SHP77 (cell line): ENCODE measurements around the gene ODAD4.
"Not testable (repeated sequence)": the region's sequence is repeated elsewhere in the genome, so short reads cannot be mapped to it uniquely, and the experiment has no call there.

Experiments
- DNase-seq, 2 experiments: peaks; one replicate each; lab custom pipeline; 2025; lab: John Stamatoyannopoulos, UW

ODAD4 gene

GRCh38 chr17:41912925-41913324 is 17.5 kb upstream of the ODAD4 start:
- no peak for DNase-seq

DNA sequence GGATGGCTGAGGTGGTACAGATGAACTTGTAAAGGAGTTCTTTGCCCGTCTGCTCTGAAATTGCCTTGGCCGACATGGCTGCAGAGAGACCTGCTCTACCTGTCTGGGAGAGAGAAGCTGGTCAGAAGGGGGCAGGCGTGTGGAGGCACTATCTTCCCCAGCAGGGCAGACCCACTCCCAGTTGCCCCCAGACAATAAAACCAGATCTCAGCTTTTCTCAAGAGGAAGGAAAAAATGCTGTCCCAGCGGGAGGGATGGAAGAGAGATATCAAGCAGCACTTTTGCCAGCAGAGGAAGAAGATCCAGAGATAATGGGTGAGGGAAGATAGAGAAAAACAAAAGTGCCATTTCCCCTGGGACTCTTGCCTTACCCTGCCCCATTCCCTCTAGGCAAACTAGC is 16.6 kb upstream of the ODAD4 start:
- no peak for DNase-seq

DNA sequence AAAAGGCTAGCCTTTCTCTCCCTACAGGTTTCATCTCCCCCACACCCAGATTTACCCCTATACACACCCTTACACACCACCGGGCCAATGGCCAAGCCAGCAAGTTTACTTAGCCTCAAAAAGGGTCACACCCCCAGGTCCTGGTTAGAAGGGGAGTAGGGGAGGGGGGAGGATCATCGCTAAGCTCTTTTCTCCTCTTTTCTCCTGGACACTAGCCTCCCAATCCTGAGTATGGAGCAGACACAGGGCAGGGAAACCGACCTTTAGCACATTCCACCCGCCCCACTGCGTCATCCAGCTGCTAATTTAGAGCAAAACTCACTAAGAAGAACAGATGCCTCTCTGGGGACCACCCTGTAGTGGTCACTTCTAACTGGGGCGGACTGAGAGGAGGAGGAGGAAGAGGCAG is 16.1 kb upstream of the ODAD4 start:
- no peak for DNase-seq

DNA sequence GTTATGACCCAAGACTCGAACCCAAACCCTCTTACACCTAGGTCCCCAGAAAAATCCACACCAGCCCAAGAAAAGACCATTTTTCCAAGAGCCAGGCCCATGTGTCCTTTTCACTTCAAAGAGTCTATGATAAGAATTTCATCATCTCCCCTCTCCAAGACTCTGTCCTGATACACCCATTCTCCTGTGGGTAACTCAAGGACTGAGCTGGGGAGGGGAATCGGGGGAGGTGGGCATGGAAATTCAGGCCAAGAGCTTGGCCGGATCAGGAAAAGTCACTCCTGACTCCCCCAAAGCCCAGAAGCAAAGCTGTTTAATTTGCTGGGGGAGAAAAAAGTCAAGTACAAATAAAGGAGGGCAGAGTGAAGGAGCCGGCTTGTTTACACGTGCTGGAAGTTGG is 15.4 kb upstream of the ODAD4 start:
- DNase-seq, result no peak

DNA sequence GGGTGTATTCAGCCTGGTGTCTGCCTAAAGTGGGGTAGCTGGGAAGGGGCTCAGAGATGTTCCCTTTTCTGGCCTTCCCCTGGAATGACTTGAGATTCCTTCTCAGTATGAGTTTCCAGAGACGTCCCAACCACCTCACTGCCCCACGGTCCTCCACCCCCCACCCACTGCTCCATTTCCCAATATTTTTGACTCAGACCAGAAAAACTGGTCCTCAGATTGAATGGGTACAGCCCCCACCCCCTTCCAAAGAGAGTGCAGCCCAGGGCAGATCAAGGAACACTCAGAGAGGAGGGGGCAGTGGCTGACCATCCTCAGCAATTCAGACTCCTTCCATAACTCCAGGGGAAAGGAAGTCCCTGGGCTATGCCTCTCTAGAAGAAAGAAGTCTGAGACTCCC is 14.9 kb upstream of the ODAD4 start:
- DNase-seq, result no peak

GRCh38 chr17:41917192-41917591 is 13.2 kb upstream of the ODAD4 start:
- DNase-seq, result no peak

DNA sequence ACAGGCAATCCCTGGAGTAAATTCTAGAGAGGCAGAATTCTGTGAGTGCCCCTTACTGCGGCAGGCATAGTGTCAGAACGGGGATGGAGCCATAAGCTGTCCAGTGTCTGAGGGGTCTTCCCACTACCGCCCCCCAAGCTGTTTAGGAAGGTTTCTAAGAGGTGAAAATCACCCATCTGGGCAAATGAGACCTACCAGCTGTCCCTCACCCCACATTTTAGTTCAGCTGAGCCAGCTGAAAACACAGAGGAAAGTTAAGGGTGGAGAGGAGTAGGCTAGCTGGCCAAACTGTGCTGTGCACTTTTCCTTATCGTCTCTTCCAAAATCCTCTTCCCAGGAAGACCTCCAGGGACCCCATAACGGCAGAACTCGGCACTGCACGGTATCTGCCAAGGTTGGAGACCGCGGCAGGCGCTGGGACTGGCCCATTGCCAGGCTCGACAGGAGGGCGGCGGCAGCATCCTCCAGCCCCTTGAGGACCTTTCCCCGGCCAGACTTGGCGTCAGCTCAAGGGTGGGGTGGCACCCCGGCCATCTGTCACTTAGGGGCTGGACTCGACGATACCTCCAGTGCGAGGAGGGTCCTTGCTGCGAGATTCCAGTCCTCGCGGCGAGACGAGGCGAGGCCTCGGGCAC is 12.6 kb upstream of the ODAD4 start:
- peak; percentile 24 to 46 for DNase-seq

GRCh38 chr17:41918314-41919164 is 11.9 kb upstream of the ODAD4 start, which contains the start of gene ACLY:
Gene ACLY, minus strand, starts transcription at chr17:41918951. Its CDS starts 5,078 bp downstream, at chr17:41913873.
- peak; percentile 95 to 96 for DNase-seq

DNA sequence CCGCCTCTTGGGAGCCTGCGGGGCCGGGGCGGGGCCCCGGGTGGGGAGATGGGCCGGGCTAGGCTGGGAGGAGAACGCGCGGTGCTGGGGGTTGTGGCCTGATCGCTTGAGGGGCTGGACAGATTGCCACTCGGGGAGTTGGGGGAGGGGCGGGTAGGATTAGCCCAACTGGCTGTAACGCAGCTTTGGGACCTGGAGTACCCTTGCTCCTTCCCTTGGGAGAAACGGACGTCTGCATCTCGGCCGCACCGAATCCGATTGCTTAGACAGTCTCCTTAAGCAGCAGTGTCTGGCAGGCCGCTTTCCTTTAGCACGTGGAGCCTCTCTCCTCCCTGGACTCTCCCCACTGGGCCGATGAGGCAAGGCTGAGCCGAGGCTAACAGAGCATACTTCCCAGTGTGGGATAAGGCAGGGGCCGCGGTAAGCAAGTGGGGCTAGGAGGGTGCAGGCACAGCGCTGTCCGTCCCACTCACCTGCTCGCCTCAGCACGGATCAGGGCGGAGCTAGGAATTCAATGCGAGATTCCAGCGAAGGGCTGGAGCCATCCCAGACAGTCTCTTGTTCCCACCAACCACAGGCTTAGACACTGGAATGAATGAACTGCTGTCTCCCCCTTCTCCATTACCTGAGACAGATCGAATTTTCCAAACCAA is 11.1 kb upstream of the ODAD4 start:
- peak; percentile 33 to 45 for DNase-seq

- no peak for DNase-seq
Observed at GRCh38 chr17:41919840-41920579, 10.4 kb upstream of the ODAD4 start.

- DNase-seq, result no peak
Observed at GRCh38 chr17:41920580-41920955, 9.8 kb upstream of the ODAD4 start.

- no peak for DNase-seq
Observed at GRCh38 chr17:41925991-41926590, 4.3 kb upstream of the ODAD4 start.

GRCh38 chr17:41928693-41929251 is 1.6 kb upstream of the ODAD4 start:
- DNase-seq, result no peak

DNA sequence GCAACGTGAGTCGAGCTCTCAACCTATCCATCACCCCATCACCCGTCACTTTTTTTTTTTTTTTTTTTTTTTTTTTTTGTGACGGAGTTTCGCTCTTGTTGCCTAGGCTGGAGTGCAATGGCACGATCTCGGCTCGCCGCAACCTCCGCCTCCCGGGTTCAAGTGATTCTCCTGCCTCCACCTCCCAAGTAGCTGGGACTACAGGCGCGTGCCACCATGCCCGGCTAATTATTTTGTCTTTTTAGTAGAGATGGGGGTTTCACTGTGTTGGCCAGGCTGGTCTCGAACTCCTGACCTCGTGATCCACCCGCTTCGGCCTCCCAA is 378 bp downstream of the ODAD4 start:
- DNase-seq, result not testable (repeated sequence)

DNA sequence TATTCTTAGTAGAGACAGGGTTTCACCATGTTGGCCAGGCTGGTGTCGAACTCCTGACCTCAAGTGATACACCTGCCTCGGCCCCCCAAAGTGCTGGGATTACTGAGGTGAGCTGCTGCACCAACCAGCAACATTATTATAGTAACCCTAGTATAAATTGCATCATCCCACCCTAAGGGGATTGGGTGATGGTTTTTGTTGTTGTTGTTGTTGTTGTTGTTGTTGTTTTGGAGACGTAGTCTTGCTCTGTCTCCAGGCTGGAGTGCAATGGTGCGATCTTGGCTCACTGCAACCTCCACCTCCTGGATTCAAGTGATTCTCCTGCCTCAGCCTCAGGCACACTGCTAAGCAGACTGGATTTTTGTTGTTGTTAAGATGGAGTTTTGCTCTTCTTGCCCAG is 1.3 kb downstream of the ODAD4 start:
- DNase-seq, result not testable (repeated sequence)

- DNase-seq, result no peak
Observed at GRCh38 chr17:41932816-41933389, 2.5 kb downstream of the ODAD4 start.

DNA sequence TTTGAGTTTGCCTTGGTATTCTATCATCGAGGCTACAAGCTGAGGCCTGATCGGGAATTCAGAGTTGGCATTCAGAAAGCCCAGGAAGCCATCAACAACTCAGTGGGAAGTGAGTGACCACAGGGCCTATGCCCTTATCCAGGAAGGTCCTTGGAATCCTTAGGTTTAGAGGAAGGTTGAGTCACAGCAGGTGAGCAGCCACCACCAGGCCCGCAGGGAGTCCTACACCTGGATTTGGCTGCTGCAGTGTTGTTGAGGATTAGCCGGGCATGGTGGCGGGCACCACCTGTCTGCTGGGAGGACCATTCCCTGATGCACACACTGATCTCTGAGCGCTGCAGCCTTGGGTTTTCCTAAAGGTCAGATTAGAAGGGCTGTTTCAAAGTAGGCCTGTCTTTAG is 5.2 kb downstream of the ODAD4 start:
- no peak for DNase-seq

- DNase-seq, result no peak
Observed at GRCh38 chr17:41937970-41938954, 7.8 kb downstream of the ODAD4 start.

DNA sequence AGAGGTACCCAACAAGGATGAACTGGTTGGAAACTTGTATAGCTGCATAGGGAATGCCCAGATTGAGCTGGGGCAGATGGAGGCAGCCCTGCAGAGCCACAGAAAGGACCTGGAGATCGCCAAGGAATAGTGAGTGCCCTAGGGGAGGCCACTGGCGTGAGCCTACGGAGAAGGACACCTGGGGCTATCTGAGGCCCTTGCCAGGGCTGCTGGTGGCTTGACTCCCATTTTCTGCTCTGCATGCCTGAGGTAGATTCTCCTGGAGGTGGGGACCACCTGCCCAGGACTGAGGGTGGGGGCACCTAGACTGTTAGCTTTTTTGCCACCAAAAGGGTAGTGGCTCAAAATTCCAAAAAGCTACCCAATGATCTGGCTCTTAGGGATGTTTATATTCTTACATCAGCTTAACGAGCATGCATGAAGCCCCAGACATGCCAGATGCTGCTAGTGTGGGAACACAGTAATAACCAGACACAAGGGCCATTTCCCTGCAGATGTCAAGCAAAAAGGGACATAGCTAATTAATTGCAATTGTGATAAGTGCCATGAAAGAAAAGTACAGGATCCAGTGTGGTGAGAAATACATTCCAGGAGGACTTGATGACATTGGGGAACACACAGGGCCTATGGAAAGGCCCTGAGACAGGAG is 8.8 kb downstream of the ODAD4 start:
- DNase-seq, result no peak

GRCh38 chr17:41939693-41940090 is 9.3 kb downstream of the ODAD4 start:
- no peak for DNase-seq
